LNCAP (cell line): ENCODE data around the gene AOPEP.

Source experiments
- CTCF ChIP-seq: fragments of 450-650 bp; IDR thresholded peaks from 2 replicates; pipeline ENCODE4 v1.5.1; 2017; ENCODE audit warnings: mild to moderate bottlenecking

Gene AOPEP

GRCh38 chr9:94997727-94998126 lies 271.2 kb downstream of the AOPEP start:
- TF ChIP-seq CTCF, result no peak

DNA sequence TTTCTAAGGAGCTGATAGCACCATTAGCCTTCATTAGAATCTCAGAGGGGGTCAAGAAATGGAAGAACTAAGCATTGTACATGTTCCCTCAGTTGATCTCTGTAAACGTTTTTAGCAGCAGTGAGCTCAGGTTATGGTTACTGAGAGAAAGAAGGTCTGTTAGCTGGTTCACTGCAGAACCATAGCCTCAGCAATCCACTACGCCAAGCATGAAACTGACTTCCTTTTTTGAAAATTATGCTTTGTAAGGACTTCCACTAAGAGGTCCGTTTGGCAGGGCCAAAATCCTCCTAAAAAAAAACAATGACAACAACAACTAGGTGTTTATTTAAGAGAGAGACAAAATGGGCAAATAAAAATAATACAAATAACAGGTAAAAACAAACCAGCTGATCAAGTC lies 273.3 kb downstream of the AOPEP start:
- no peak for TF ChIP-seq CTCF

- TF ChIP-seq CTCF, result no peak
Measured at GRCh38 chr9:95000821-95001220, 274.3 kb downstream of the AOPEP start.

GRCh38 chr9:95001720-95002119 lies 275.2 kb downstream of the AOPEP start:
- no peak for TF ChIP-seq CTCF

- TF ChIP-seq CTCF, result no peak
Measured at GRCh38 chr9:95003689-95004410, 277.4 kb downstream of the AOPEP start.

DNA sequence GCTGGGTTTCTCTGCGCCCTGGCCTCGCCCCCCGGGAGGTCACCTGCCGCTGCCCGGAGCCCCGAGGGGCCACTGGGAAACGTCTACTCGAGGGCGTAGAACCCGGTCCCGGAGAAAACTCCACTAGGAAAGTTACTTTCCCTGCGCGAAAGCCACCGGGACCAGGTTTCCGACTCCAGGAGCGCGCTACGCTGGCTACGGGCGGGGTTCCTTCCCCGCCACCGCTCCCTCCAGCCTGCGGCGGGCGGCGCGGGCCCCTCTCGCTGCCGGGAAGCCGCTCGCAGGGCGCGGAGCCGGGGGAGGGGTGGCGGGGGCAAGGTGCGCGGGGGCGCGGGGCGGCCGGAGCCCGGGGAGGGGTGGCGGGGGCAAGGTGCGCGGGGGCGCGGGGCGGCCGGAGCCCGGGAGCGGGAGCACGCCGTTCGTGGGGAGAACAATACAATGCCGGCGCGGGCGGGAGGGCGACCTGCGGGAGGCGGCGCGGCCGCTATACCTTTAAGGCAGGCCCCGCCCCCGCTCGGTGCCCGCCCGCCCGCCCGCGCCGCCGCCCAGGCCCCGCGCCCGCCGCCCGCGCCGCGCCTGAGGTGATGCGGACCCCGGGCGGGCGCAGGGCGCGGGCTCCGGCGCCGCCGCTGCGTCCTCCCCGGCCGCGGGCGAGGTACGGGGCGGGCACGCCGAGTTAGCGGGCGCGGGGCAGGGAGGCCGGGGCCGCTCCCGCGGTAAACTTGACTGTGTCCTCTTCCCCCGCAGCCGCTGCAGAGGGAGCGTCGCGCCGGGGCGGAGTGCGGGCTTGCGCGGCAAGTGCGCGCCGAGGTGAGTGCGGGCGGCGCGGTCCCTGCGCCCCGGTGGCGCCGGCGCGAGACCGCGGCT lies 278.1 kb downstream of the AOPEP start:
- no peak for TF ChIP-seq CTCF

GRCh38 chr9:95005278-95006143 lies 279.0 kb downstream of the AOPEP start:
- no peak for TF ChIP-seq CTCF
